Left lobe of liver (tissue), 2 donors: ENCODE data around the gene RSRC2. TPM values are rescaled to one million over a fixed set of nuclear protein-coding genes. Genes with fewer than 3 reads are reported as not detected.
"Not testable (repeated sequence)": the region's sequence is repeated elsewhere in the genome, so short reads cannot be mapped to it uniquely, and the experiment has no call there.

Source experiments
- ATAC-seq: fragments of 200-7000 bp; cut with Tn5 transposase; one replicate; pipeline ENCODE4 v1.9.1; 2020; ENCODE audit warnings: mild to moderate bottlenecking, moderate library complexity
- DNase-seq: peaks from one replicate; pipeline ENCODE4 v3.0.0-alpha.2; 2020; ENCODE audit warnings: low spot score
- total RNA-seq: library from RNA; stranded (reverse); gene quantifications from one replicate; pipeline ENCODE4 v1.2.1, GENCODE V29; 2021
- donor health status: DM: no; HTN: no; CAD: no; lungs with moderate emphysema.
- donor health status: DM: no; HTN: yes; CAD: no.

The RSRC2 gene
- total RNA-seq, 1 donor from 2014 or later: 25.2 TPM

GRCh38 chr12:122519418-122519817 lies 7.3 kb downstream of the RSRC2 start:
- DNase-seq (no peak), ATAC-seq (no peak)

DNA sequence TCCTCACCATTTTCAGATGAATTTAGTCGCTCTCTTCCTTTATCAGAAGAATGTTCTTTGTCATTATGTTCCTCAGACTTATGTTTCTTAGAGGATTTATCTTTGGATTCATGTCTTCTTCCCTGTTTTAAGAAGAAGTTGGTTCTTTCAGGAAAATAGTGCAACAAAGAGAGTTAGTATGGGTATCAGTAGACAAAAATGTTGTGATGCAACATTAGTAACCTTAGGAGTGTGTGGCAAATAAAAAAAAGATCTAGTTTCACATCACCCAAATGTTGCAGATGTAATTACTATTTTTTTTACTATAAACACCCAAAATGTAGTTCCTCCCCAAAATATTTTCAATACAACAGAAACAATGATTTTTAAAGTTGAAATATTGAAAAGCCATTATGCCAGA lies 7.8 kb downstream of the RSRC2 start:
- no peak for ATAC-seq
- no peak for DNase-seq

GRCh38 chr12:122517877-122518276 lies 8.9 kb downstream of the RSRC2 start:
- DNase-seq (no peak), ATAC-seq (no peak)

GRCh38 chr12:122516544-122517361 lies 10.0 kb downstream of the RSRC2 start:
- ATAC-seq (no peak), DNase-seq (no peak)

DNA sequence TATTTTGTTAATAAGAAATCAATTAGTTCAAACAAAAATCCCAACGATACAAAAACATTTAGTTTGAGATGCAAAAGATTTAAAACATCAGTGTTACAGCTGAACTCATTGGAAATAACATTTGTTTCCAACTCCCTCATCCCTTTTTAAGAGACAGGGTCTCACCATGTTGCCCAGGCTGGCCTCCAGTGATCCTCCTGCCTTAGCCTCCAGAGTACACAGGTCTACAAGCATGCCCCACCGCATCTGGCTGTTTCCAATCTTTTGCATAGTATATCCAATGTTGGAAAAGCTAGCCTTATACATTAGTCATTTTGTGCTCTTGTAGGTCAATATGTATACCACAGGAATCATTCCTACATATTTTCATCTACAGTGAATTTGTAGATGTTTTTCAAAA lies 11.5 kb downstream of the RSRC2 start:
- DNase-seq: no peak
- ATAC-seq: no peak

DNA sequence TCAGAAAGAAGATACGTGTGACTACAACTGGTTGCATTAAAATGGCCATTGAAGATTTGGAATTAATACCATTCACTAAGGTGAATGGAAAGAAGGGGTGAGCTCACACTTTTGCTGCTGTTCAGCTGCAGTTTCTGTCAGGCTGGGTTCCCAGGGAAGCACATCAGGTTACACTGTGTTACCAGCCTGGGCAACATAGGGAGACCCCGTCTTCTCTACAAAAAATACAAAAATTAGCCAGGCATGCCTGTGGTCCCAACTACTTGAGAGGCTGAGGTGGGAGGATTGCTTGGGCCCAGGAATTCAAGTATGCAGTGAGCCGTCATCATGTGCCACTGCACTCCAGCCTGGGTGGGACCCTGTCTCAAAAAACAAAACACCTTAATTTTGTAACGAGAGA lies 13.1 kb downstream of the RSRC2 start:
- no peak for ATAC-seq
- no peak for DNase-seq

- DNase-seq, ATAC-seq: not testable (repeated sequence)
Observed at GRCh38 chr12:122513028-122513427, 13.7 kb downstream of the RSRC2 start.

GRCh38 chr12:122508163-122508562 lies 18.6 kb downstream of the RSRC2 start:
- ATAC-seq (no peak), DNase-seq (no peak)

- ATAC-seq: no peak
- no peak for DNase-seq
Observed at GRCh38 chr12:122506393-122506938, 20.3 kb downstream of the RSRC2 start.

- ATAC-seq: no peak
- no peak for DNase-seq
Observed at GRCh38 chr12:122505419-122506051, 21.2 kb downstream of the RSRC2 start.

DNA sequence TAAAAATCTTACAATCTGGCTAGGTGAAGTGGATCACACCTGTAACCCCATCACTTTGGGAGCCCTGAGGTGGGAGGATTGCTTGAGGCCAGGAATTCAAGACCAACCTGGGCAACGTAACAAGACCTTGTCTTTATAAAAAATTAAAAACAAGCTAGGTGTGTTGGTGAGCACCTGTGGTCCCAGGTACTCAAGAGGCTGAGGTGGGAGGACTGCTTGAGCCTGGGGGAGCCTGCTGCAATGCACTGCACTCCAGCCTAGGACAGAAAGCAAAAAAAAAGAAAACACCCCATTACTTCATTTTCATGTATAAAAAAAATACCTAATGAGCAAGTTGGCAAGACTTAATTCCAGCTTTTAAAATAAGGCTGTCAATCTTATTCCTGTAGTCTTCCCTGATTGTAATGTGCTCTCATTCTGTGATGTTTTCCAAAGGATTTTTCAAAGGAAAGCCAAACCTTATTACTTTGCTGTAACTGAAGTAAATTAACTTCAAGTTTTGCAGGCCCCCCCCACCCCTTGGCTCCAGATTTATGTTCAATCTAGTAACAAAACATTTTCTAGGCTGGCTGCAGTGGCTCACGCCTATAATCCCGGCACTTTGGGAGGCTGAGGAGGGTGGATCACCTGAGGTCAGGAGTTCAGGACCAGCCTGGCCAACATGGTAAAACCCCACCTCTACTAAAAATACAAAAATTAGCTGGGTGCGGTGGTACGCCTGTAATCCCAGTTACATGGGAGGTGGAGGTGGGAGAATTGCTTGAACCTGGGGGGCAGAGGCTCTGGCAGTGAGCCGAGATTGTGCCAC lies 22.7 kb downstream of the RSRC2 start:
- ATAC-seq (no peak), DNase-seq (no peak)

- ATAC-seq (no peak), DNase-seq (no peak)
Observed at GRCh38 chr12:122503147-122503751, 23.5 kb downstream of the RSRC2 start.

DNA sequence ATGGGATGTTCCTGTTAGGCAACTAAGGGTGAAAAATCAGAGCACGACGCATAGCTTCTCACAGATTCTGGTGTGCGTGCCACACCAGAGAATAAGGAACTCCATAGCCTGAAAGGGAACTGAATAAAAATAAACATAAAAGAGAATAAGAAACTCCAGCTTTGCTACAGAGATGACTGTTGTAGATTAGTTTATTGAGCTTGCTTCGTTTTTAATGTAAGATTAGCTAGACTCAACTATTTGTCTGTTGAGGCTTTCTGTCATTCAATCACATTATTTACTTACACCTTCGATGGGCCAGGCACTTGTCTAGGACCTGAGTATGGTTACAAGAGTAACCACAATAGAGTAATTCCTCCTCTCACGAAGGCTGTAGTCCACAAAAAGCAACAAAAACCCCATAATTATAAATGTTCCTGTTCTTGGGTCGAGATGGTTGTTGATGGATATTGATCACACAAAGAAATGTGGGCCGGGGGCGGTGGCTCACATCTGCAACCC lies 25.2 kb downstream of the RSRC2 start:
- ATAC-seq (no peak), DNase-seq (no peak)

DNA sequence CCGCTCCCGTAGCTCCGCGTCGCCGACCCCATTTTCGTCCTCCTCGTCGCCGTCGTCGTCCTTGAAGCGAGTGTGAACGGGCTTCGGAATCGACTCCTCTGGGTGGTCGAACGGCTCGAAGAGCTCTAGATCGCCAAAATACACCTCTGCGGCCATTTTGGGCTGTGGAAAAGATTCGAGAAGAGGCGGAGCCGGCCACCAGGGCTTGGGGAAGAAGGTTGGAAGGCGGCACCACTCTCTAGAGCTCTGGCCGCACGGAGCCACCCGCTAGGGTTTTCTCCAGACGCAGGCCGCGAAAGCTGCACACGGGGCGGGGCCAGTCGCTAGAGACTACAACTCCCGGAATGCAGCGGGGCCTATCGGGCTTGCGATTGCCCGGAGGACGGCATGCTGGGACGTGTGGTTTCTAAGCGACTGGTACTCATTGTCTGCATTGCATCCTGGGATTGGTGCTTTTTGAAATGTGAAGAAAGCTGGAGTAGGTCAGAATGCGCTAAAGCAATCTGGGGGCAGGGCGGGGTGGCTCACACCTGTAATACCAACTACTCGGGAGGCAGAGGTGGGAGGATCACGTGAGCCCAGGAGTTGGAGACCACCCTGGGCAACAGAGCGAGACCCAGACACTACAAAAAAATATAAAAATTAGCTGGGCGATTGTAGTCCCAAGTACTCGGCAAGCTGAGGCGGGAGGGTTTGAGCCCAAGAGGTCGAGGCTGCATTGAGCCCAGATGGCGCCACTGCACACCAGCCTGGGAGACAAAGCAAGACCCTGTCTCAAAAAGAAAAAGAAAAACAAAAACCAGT lies 25.8 kb downstream of the RSRC2 start, which contains the start of gene ZCCHC8:
Gene ZCCHC8 (minus strand): TSS at position 248 of the 804 bp plus-strand sequence. CDS start 92 bp downstream, at position 156.
- ATAC-seq (peak; percentile 97), DNase-seq (peak; percentile 98)

- ATAC-seq (peak; percentile 63), DNase-seq (peak; percentile 68)
Observed at GRCh38 chr12:122499991-122500684, 26.6 kb downstream of the RSRC2 start.

DNA sequence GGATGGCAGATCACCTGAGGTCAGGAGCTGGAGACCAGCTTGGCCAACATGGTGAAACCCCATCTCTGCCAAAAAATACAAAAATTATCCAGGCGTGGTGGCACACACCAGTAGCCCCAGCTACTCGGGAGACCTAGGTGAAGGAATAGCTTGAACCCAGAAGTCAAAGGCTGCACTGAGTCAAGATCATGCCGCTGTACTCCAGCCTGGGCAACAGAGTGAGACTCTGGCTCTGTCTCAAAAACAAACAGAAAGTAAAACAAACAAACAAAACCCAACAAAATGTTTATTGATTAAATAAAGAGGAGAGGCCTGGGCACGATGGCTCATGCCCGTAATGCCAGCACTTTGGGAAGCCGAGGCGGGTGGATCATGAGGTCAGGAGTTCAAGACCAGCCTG lies 31.5 kb downstream of the RSRC2 start:
- ATAC-seq (peak; percentile 17), DNase-seq (no peak)

DNA sequence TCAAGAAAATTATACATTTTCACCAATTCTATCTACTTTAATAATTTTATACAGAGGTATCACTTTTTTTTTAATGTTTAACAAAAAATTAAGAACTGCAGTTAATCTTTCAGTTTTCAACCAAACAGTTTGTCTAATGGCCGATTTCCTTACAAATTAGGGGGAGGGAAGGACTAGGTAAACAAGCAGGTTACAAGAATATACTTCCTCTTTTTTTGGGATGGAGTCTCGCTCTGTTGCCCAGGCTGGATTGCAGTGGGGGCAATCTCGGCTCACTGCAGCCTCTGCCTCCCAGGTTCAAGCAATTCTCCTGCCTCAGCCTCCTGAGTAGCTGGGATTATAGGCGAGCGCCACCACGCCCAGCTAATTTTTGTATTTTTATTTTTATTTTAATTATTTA lies 33.5 kb downstream of the RSRC2 start:
- not testable (repeated sequence) for DNase-seq, ATAC-seq

DNA sequence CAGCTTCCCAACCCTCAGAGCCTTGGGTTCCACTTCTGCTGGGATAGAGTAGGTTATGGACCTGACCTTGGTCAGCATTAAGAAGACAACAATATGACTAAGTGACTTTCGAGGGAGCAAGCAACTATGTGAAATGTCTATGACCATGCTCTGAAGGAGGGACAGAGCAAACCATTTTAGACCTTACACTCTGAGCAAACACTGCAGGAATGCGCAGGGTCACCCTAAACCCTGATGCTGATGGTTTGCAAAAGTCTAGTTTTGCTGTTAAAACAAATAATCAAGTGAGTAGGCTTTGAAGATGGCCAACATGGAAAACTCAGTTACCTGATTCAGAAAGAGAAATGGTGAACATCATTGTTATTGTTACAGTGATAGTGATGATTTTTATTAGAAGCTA lies 34.7 kb downstream of the RSRC2 start:
- ATAC-seq (no peak), DNase-seq (no peak)

GRCh38 chr12:122489038-122489437 lies 37.7 kb downstream of the RSRC2 start:
- DNase-seq (no peak), ATAC-seq (peak; percentile 79)
